GM18505 (cell line): ENCODE data around the gene HIVEP1.

Experiments used
- ATAC-seq: cut with Tn5 transposase; IDR thresholded peaks from one replicate; pipeline ENCODE4 v1.9.1; 2021; ENCODE audit not compliant: unreplicated experiment
- POLR2A ChIP-seq: IDR thresholded peaks from 4 replicates; pipeline ENCODE4 v1.6.1; 2011; ENCODE audit warnings: borderline replicate concordance; ENCODE audit not compliant: insufficient read depth, insufficient read length; ENCODE audit errors: extremely low read depth

HIVEP1 gene

DNA sequence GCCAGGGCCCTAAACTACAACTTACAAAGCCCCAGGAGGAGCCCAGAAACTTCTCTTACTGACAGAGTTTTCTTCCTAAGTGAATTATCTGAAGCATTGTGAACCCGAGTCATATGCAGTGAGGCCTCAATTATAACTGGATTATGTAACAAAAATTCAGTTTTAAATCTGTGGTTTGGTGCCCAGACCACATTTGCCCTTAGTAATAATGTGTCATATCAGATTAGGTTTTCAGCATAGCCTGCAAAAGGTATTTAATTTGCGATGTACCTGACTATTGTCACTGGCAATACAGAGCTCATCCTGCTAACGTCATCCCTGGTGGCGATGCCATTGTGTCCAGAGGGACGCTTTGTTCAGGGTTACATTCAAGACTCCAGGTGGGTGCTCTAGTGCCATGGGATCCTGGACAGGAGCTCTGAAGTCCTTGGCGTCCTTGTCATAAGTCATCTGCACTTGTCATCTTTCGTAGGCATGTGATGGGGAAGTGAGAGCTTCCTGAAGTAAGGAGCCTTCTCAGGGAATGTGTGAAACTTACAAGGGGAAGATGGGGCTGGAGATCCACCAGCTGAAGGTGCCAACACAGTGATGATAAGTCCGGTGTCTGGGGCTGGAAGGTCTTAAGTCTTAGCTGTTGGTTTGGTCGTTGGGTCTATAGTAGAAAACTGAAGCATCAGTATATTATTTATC, 65.1 kb downstream of the HIVEP1 start:
- ATAC-seq: no peak
- TF ChIP-seq POLR2A: no peak

DNA sequence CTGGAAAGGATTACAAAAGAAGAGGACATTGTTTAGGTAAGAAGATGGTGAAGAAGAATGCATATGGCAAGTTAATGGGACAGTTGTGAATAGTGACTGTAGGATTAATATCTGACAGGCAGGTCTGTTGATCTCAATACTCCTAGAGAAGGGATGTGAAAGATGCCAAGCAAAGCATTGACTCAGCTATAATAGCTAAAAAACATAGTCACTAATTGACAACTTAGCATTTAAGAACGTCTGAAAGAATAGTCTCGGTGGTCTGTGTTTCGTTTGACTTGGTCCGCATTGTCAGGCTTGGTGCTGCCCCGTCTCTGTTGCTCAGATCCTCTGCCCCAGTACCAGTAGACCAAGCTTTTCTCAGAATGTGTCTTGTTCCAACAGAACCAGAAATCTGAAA, 65.9 kb downstream of the HIVEP1 start:
- no peak for ATAC-seq
- no peak for TF ChIP-seq POLR2A

DNA sequence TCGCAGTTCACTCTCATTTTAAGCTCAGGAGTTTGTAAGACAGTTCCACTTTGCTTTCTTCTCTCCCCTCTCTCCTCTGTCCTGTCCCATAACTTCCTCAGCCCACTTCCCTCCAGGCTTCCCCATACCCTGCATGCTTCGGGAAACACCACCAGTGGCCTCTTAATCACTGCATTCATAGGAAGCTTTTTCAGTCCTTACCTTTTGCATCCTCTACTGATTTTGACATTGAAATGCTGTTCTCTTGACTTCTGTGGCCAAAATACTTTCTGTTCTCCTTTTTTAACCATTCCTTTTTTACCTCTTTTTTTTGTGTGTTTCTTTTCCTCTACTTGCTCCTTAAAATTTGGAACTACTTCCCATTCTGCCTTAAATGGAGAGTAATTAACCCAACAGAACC, 69.7 kb downstream of the HIVEP1 start:
- no peak for ATAC-seq
- no peak for TF ChIP-seq POLR2A

- no peak for ATAC-seq
- TF ChIP-seq POLR2A: no peak
These were observed 70.3 kb downstream of the HIVEP1 start for GRCh38 chr6:12082368-12082767.

DNA sequence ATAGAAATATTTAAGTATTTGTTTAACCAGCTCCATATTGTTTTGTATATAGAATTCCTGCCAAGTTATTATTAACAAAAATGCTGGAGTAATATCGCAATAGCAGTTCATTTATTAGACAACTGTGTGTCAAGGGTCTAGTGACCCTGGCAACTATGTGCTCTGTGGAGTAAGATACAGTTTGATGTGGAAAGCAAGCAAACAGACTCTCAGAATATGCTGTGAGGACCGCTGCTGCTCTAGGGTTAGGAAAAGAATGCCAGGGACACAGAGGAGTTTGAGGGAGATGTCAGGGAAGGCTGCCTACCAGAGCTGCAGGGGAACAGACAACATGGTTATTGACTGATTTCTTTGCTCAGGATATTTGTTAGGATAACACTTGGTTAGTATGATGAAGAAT, 71.2 kb downstream of the HIVEP1 start:
- ATAC-seq: no peak

GRCh38 chr6:12083763-12084162, 71.7 kb downstream of the HIVEP1 start:
- no peak for ATAC-seq
- no peak for TF ChIP-seq POLR2A

More for the DNA sequence above, 71.2 kb downstream of the HIVEP1 start:
- TF ChIP-seq POLR2A: no peak

DNA sequence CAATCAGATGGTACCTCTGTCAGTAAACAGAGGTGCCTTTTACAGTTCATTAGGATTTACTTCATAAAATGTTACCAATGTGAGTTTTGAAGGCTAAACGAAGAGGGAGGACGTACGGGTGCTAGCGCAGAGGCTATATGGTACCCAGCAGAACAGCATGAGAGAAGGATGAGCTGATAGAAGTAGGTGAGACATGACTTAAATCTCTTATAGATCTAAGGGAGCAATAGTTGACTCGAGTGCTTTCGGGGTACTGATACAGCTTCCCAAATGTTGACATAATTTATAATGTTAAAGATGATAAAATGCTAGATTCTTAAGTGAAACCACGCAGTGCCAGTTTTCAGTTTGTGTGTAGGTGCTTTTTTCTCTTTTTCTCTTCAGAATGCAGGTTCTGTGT, 72.6 kb downstream of the HIVEP1 start:
- no peak for TF ChIP-seq POLR2A
- no peak for ATAC-seq

DNA sequence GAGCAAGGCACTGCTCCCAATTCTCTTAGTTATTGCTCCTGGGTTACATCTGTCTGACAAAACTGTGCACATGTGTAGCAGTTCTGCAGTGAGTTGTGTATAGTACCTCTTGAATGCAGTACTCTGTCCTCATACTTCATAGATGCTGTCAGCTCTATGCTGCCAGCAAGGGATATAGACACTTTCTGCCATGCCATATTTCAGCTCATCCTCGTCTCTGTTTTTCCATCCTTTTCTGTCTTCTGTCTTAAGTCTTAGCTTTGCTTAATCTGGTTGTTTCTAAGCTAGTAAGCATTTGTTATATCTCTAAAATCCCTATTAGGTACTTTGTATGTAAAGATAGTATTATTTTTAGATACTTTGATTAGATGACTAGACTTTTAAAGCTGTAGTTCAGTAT, 76.4 kb downstream of the HIVEP1 start:
- TF ChIP-seq POLR2A: no peak
- no peak for ATAC-seq

DNA sequence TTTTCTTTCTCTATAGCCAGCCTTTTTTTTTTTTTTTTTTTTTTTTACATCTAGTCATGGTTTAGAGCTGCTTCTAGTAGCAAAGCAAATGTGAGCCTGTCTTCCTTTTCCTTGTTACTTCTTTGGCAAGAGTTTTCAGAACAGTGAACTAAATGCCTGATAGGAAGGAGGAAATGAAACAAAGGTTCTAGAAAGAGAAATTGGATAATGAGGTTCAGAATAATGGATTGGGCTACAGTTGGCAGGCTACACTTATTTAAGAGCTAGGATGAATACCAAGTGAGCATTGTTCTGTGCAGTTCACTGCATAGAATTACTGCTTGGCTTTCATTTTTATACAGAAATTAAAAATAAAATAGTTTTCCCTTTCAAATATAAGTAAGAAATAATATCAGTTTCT, 78.6 kb downstream of the HIVEP1 start:
- ATAC-seq: no peak
- TF ChIP-seq POLR2A: no peak

DNA sequence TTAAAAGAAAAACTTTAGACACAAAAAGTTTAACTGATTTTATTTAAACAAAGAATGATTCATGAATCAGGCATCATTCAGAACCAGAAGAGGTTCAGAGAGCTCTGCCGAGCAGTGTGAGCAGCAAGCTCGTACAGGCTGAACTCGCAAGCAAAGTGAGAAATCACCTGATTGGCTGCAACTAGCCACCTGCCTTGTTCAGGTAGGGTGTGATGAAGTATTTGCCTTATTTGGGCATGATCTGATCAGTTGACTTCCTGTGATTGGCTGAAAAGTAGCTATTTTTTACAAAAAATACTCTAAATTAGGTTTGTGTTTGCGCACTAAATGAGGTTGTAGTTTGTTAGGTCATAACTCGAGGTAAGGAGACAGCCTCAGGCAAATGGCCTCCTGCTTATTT, 80.7 kb downstream of the HIVEP1 start:
- ATAC-seq: no peak
- TF ChIP-seq POLR2A: no peak

DNA sequence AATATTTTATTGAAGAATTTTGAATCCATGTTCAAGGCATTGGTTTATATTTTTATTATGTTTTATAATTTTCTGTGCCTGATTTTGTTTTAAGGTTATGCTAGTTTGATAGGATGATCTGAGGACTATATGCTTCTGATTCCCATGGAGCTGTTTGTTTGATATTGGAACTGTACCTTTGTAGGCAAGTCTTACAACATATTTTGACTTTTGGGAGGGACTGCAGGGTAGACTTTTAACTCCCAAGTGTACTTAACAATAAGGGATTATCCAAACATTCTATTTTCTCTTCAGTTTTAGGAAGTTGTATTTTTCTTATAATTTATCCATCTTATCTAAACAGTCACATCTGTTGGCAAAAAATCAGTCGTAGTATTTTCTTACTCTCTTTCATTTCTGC, 82.6 kb downstream of the HIVEP1 start:
- ATAC-seq: no peak
- no peak for TF ChIP-seq POLR2A

DNA sequence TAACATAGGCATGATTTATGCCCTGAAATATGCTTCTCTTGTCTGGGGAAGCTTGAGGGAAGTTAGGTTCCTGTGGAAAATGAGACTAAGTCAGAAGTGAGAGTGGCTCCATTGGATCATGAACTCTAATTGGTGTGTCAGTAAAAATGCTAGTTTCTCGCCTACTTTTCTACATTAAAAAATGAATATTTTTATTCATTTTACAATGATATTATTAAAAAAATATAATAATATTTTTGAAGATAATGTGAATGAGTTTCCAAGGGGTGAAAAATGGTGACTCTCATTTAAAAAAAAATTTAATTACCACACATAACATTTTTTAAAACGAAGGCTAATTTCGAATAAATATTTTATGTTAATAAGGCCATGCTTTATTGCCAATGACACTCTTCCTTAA, 84.2 kb downstream of the HIVEP1 start:
- no peak for TF ChIP-seq POLR2A
- no peak for ATAC-seq

GRCh38 chr6:12097791-12098190, 85.7 kb downstream of the HIVEP1 start:
- no peak for ATAC-seq
- no peak for TF ChIP-seq POLR2A

- TF ChIP-seq POLR2A: no peak
- no peak for ATAC-seq
These were observed 87.7 kb downstream of the HIVEP1 start for GRCh38 chr6:12099623-12100338.
